ENCODE data around the gene TMC3.

- no peak for TF ChIP-seq CTCF (IDR thresholded peaks at IDR 0.05)
- TF ChIP-seq CBX8 (IDR thresholded peaks at IDR 0.05): no peak
- TF ChIP-seq NPAS2 (CRISPR knock-in tag; IDR thresholded peaks at IDR 0.05; ENCODE audit: borderline replicate concordance): no peak
- TF ChIP-seq MYC (IDR thresholded peaks at IDR 0.05; ENCODE audit: borderline replicate concordance, low read length): no peak
- no peak for TF ChIP-seq RAD21 (conservative IDR thresholded peaks at IDR 0.05 in 1 of 2, IDR thresholded peaks at IDR 0.05 in 1 of 2)
- TF ChIP-seq RFX5 (IDR thresholded peaks at IDR 0.05): no peak
- TF ChIP-seq ESRRA (IDR thresholded peaks at IDR 0.05; ENCODE audit: borderline replicate concordance, low read length): no peak
- no peak for TF ChIP-seq POLR2A (IDR thresholded peaks at IDR 0.05; ENCODE audit: low read length)
- no peak for TF ChIP-seq KDM1A (IDR thresholded peaks at IDR 0.05; ENCODE audit: low read depth)
These were observed 33.7 kb upstream of the TMC3 start for GRCh38 chr15:81407718-81408117.
